Inferior parietal cortex (tissue), 1 donor: Measurements from ENCODE around the gene CNTNAP5.
A peak's percentile ranks its signal among the peaks of the same experiment; 100 is the strongest.

Source experiments
- DNase-seq: peaks from one replicate; pipeline ENCODE4 v3.0.0-alpha.2; 2016; ENCODE audit errors: extremely low spot score

CNTNAP5 gene

DNA sequence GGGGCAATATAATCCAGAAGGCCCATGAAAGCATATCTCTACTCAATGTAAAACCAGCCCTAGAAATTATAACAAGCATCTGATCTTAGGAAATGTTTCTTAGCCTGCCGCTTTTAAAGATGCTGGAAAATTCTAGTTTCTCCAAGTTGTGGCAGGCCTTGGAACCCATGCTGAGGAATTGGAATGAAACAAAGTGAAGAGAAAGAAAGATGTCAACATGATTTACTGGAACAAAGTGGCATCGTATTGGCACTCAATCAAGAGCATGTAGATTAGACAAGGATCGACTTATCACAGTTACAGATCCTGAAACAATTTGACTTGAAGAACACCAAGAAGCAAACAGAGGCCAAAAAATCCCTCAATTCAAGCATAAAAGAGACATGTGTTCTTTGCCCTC is 28.7 kb downstream of the CNTNAP5 start:
- DNase-seq: no peak

DNA sequence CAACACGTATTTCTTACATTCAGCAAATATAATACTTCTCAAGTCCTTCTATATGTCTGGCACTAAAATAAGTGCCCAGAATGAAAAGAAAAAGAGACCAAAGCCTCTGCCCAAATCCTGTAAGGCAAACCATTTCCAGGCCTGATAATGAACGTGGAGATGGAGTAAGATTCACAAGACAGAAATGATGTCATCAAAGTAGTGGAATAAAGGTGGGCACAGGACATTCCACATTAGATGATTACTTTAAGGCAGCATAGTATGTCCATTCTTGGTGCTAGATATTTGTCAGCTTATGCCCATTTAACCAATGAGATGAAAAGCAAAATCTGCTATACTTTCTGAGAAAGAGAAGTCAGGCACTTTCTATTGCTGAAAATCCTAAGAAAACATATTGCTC is 38.5 kb downstream of the CNTNAP5 start:
- no peak for DNase-seq

DNA sequence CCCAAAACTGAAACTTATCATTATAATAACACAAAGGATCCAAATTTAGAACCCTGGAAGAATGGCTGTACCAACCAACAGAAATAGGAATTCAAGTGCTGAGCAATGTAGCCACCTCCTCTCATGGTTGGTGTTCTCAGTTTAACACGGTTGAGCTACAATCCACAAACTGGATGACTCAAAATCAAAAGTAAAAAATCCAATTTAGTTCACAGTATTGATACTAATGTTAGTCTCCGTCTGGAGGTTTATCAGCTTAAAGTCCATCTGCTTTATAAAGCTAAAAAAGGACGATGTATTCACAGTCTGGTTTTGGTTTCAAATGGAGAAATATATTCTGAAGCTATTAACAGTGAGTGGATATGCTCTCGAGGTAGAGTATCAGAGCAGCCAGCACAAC is 40.5 kb downstream of the CNTNAP5 start:
- peak; percentile 48 for DNase-seq

DNA sequence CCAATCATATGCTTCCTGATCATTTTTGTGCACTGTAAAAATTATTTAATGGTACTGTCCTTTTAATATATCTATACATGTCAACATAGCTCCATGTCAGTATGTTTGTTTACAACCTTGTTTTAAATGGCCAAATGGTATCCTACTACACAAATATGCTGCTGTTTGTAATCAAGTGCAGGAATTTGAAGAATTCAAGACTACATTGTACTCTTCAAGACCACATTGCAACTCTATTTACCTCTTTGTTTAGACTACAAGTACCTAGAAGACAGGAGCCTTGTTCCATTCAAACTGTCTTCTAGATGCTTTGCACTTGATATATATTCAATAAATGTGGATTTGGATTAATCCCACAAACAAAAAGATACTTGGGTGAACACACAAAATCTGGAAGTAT is 41.7 kb downstream of the CNTNAP5 start:
- no peak for DNase-seq

DNA sequence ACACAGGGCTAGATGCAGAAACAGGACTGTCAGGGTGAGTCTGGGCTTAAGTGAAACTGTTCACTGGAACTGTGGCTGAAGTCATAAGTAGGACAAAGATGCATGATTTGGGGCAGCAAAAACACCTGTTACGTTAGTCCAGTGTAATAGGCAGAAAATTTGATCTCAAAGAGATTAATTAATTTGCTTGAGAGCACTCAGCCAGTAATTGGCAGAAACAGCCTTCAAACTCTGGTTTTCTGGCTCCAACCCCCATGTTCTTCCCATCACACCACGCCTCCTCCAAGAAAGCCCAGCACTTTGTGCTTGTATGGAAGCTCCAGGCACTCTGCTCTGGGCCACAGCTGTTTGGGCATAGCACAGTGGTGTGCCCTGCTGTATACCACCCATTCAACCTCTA is 54.0 kb downstream of the CNTNAP5 start:
- no peak for DNase-seq

DNA sequence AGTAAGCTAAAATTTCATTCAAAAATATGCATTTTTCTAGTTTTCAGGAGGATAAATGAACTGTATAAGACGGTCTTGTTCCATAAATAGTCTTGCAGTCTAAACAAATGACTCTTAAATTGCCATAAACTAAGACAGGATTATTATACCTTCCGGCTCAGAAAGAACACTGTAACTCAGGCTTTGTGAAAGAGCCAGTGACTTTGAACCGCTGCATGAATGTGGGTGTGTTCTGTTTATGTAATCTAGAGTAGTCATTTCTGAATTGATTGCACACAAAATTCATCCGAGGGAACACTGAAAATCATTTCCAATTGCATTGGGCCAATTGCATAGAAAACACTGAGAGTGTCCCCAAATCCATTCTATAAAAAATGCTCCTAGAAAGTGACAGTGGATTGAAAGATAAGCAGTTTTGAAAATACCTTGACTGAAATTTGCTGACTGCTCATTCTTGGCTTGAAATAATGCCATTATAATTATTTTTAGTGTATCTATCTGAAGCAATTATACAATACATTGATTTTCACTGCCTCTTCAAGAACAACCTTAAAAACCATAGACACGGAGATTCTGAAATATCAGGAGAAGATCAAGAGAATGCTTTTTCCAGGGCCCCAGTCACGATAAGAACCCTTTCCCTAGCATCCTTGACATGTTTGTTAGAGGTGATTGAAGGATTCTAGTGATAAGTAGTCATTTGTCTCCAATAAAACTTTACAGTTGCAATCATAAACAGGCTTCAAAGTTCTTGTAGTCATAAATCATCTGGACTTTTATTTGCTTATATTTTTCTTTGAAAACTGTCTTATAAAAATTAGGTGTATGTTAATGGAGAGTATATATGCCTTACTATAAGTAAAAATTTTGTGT is 55.4 kb downstream of the CNTNAP5 start:
- no peak for DNase-seq

DNA sequence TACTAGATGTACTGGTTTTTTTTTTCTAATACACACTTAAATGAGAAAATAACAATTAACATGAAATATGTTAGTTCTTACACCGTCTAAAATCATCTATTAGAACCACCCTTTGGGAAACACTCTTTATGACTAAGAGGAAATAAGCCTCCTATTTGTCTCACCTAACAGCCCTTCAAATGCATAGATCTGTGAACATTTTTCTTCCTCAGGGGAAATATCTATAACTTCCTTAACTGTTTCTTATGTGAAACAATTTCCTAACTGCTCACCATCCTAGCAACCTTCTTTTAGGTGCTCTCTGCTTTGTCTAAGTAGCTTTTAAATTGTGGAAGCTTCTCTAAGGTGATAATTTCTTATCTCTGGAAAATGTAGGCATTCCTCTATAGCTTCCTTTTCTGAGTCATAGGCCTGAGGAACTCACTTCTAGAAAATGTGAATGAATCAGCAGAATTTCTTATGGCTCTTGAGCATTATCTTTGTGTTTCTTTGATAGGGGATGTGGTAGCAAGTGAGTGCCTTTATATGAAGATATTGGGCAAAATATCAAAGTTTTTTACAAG is 56.1 kb downstream of the CNTNAP5 start:
- no peak for DNase-seq

DNA sequence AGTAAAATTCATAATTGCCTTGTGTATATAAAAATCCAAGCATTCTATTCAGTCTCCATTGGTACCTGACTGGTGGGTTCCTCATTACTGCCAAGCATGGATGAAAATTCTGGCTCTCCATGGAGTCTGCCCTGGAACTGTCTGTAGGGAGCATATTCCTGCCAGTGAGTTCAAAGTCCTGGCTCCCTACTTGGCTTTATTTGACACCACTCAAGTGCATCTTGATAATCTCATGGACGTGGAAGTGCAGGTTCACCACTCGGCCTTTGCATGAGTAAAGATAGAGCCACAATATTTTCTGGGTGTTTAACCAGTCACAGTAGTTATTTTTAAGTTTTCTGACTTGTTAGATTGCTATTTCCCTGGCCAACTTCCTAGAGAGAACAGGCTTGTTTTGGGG is 63.5 kb downstream of the CNTNAP5 start:
- DNase-seq: no peak

DNA sequence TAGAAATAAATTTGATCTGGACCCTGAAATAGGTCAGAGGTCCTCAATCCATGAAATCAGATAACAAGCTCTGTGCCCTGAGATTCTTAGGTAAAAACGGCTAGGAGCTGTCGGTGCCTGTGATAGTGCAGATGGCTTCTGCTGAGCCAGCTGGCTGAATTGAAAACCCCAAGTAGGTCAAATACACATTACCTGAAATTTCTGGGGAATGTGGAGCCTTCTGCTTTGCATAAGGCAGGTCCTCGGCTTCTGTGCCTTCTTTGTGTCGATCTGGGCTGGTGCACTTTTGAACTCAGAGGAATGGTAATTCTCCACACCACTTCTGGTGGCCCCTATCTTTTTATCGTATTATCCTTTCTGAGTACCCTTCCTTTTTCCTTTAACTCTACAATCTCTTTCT is 66.6 kb downstream of the CNTNAP5 start:
- DNase-seq: no peak

DNA sequence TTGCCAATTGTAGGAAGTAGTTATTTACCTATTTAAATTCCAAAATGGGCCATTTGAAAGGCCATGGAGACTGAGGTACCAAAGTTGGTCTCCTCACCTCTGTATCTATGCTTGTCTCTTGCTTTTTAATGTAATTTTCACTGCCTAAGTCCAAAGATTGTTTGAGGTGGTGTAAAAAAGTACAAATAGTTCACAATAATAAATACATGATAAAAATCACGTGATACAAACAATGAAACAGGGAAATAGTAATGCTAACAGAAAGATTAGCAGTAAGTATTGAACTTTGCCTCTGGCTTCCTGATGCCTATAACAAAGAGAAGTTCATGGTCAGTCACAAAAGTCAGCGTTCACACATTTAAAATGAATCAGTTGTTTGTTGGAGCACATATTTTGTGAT is 67.6 kb downstream of the CNTNAP5 start:
- no peak for DNase-seq

DNA sequence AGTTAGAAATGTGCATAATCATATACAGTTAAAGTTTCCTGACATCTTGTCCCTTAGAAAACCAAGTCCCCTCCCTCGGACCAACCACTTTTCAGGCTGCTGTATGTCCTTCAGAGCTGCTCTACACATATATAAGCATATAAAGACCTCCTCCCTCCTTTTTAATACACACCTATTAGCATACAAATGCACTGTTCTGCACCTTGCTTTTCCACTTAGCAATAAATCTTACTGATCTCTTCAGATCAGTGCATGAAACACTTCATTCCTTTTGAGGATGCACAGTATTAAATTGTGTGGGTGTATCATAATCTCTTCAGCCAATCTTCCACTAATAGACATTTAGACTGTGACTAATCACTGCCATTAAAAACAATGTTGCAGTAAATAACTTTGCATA is 79.8 kb downstream of the CNTNAP5 start:
- no peak for DNase-seq

DNA sequence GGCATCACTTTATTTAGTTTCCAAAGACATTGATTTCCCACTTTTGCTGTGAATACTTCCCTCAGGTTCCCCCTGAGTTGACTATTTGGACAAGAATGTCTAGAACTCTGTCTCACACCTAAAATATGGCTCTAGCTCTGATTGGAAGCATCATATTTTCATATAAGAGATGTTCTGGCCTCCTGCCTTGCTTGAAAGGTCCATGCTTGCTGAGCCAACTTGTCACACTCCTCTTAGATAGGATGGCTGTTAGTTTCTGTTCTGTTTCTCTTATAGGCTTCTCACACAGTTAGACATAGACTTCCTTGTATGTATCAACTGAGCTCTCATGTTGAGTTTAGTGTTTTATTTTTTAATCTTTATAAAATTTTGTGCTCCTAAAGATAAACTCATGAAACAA is 87.1 kb downstream of the CNTNAP5 start:
- DNase-seq: no peak

DNA sequence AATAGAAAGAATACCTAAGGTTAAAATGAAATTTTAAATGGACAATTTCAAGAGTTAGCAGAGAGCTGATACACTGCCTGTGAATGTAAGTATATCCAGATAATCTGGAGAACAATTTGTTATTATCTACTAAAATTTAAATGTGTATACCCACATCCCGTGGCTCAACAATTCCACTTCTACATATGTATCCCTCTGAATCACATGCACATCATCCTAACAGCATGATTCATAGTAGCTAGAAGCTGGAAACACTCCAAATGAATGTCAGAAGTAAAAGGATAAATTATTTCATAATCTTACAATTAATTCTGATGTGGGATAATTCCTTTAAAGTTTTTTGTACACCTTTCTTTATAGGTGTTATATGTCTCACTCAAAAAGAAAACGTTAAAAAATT is 87.9 kb downstream of the CNTNAP5 start:
- no peak for DNase-seq

DNA sequence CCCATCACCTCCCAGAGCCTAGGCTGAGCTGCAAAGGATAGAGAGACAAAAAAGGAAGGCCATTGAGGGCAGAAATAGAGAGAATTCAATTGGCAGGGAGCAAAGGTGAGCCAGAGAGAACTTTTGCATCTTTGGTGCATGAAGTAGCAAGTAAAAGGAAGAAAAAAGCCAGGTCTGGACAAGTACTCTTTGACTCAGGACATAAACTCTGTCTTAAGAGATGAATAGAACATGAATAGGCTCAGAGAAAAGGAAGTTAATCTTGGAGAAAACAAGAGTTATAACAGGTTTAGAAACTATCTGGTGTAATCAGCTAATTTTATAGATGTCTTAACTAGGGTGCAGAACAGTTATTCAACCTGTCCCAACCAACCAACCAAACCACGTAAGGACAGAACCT is 95.2 kb downstream of the CNTNAP5 start:
- DNase-seq: no peak

DNA sequence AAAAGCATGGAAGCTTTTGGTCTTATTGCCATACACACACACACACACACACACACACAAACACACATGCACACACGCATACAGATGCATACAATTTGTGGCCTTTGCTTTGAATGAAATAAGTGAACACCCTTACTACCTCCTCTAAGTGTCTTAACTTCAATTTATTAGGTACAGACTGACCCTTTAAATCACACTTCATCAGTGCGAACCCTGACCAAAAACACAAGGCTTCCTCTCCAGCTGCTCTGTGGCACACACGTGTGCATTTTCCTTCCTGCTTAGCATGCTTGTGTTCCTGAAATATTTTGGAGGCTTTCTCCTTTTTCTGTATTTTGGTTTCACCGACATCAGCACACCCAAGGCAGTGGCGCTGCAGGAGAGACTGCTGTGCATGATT is 96.0 kb downstream of the CNTNAP5 start:
- DNase-seq: no peak

DNA sequence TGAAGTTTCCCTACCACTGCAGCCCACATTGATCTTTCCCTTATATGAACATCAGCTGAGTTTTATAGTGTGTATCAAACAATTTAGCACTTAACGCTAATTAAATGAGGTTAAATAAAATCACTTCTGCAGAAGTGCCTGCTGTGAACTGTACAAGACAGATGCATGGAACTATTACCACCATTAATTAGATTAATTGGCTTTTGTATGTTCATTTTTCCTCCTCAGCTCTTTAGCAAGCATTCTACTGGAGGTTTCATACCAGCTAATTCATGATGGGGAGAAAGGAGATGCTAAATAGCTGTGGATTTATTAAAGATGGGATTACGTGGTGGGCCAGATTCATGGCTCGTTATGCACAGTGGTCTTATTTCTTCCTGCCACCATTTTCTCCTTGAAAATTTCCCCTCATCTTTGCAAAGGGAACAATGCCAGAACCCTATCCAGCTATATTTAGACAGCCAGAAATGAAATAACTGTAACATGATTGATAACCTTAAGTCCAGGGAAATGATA is 96.7 kb downstream of the CNTNAP5 start:
- DNase-seq: no peak

DNA sequence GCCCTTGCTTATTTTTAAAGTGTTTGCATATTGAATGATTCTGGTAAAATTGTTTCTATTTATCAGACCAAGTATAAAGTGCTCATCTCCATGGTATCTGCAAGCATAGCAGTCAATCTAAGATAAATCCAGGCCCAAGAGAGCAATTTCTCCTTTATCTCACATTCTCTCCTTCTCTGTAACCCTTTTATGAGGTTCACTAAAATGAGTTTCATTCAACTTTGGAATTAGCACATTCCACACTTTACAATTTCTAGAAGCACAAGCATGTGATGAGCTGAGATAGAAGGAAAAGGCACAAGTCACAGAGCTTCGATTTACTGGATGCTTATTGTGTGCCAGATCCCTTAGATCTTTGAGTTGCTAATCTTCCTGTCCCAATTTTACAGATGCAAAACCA is 97.3 kb downstream of the CNTNAP5 start:
- DNase-seq: no peak

DNA sequence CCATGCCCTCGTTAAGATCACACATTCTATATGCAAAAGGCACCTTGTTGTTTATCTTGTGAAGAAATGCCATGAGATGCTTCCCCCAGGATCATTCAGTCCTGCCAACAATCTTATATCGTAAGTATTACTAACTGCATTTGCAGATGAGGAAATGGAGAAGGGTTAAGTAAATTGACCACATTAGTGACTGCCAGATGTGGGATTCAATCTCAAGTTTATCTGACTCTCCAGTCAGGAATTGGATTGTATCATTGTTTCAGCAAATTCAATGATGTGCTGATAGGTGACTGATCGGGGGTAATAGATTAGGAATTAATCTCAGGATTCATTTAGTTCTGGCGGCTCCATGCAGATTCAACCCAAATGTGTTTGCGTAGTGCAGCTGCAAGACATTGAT is 106.2 kb downstream of the CNTNAP5 start:
- DNase-seq: no peak

DNA sequence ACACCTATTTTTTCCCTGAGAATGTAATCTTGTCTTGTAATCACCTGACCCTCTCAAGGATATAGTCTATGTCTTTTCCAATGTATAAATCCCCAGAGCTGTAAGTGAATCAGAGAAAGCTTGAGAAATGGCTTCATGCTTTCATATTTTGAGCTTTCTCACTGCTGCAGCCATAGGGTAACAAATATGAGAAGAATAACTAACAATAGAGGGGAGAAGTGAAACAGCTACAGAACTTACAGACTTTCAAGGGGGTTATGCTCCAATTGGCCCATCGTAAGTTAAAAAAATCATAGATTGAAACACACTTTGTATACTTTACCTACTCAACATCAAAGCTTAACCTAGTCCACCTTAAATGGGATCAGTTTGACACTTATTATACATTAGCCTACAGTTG is 111.0 kb downstream of the CNTNAP5 start:
- no peak for DNase-seq

DNA sequence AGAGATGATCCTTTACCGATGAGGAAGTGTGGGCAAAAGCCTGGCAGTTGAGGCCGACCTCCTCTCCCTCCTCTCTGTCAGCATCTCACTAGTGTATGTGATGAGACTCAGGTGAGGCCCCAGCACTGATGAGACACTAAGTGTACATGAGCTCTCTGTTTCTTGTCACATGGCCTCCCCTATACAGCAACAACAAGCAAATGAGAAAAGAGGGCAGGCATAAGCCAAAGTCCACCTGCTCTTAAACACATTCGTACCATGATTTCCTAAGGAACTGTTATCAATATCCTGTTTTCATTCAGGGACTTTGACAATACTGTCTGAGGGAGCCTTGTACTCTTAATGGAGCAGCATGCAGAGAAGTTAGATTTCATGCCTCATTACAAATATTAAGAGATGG is 113.0 kb downstream of the CNTNAP5 start:
- DNase-seq: no peak

DNA sequence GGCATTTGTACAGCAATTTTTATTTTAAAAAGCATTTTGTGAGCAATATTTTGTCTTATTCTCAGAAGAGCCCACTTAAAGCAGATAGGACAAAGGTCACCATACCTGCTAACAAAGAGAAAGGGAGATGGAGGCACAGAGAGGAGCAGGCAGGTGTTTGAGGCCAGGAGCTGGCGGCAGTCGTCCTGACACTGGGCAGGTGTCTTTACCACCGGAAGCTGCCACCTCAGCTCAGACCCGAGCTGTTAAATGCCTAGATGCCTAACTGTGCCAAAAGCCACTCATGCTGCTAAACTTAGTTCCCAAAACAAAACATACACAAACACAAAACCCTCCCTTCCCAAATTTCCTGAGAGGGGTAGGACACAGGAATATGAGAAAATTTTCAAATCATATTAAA is 120.9 kb downstream of the CNTNAP5 start:
- no peak for DNase-seq

DNA sequence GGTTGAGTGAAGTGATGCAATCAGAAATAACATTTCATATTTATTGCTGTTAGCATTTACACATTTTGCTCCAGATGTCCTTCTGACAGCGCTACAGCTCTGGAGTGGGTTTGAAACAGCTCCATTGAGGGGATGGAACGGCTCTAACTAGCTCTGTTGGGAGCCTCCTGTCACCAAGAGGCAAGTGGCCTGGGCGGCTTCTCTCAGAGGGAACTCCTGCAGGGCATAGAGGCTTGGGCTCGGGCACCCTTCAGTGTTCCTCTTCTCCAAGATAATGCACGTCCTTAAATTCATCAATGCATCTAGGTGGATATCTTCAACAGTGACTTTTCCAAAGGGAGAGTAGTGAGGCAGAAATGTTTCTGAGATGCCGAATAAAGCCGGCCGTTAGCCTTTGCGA is 122.5 kb downstream of the CNTNAP5 start:
- no peak for DNase-seq

DNA sequence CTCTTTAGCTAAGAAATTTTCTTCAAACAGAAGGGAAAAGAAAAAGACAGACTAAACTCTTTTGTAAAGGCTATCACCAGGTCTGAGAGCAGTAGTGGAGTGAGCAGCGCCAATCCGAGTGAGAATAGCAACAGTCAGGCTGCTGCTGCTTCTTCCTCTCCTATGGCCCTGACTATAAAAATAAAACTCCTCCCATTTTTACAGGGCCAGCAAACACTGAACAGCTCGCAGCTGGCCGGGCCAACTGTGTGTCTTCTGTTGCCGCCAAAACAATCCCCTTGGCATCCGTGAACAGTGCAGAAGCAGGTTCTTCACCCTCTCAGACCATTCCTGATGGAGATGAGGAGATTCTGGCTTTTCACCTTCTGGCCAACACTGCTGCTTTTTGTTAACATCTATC is 124.5 kb downstream of the CNTNAP5 start:
- DNase-seq: no peak

DNA sequence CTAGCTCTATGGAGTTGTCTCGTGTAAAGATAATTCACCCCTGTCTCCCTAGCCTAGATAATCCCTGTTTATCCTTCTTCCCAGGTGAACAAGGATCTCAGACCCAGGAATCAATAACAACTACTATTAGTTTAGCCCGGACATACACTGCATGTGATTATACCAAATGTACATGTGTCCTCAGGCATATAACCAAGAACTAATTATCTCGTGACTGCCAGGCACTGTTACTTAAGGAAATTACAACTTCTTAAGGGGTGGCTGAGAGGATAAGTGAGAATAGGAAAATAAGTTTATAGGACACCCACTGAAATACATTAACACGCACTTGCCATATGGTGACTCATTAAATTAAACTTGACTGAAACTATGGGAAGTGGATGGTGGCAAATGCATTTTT is 126.6 kb downstream of the CNTNAP5 start:
- no peak for DNase-seq
